ENCODE data around the gene CASKIN2.
"Not testable (repeated sequence)": the region's sequence is repeated elsewhere in the genome, so short reads cannot be mapped to it uniquely, and the experiment has no call there.

Gene CASKIN2

GRCh38 chr17:75459246-75459589, 56.1 kb downstream of the CASKIN2 start:
- DNase-seq: no peak

DNA sequence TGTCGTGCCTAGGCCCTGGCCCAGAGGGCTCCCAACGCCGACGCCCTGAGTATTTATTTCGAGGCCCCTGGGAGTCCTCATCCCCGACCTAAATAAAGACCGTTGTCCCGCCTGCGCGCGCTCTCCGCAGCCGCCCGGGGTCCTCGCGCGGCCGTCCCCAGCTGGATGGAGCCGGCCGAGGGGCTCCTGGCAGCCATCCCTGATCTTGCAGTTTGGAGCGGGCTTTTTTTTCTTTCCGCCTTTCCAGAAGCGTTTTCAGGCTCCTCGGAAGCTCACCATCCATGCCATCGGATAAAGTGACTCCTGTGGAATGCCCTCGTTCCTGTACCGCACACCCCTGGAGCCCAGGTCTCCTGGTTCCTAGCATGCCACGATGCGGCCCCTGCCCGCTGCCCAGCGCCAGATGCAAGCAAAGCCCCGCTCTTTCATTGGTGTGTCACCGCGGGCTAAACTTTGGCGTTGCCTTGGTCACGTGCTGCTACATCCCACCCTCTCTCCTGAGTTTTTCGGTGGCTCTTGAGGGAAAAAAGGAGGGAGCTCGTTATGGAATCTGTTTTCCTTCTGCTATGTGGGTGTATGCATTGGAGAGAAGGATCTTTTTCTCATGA, 58.2 kb downstream of the CASKIN2 start:
- DNase-seq: peak; percentile 27 to 78 (median 70)

DNA sequence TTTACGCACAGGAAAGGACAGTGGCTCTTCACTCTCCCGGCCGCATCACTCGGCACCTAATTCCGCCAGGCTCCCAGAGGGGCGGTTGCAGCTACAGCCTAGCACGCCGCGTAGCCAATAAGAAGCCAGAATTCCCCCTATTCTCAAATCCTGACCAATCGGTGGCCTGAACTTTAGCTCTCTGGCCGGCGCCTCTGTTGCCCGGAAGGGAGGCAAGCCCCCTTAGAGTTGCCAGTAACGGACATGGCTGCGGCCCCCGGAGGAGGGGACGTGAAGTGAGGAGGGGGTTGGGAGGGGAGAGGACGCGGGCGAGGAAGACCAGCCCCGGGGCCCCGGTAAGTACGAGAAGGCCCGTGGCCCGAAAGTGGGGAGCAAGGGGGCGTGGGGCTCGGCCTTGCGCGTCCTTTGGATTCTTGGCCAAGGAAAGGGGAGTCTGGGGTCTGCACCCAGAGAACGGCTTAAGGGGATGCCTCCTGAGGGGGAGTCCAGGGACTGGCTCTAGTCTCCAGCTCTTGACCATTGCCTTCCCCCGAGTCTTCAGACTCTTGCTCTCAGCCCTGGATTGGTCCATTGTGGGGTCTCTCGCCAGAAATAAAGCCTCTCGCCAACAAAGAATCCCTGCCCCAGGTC, 58.8 kb downstream of the CASKIN2 start, which contains the start of gene TMEM94:
Gene TMEM94, plus strand, starts transcription at position 219 of the 630 bp plus-strand sequence. CDS start 15,271 bp downstream, outside the sequence.
- DNase-seq: peak; percentile 97 to 99 (median 99)

- no peak for DNase-seq
Measured at GRCh38 chr17:75456039-75456416, 59.3 kb downstream of the CASKIN2 start.

DNA sequence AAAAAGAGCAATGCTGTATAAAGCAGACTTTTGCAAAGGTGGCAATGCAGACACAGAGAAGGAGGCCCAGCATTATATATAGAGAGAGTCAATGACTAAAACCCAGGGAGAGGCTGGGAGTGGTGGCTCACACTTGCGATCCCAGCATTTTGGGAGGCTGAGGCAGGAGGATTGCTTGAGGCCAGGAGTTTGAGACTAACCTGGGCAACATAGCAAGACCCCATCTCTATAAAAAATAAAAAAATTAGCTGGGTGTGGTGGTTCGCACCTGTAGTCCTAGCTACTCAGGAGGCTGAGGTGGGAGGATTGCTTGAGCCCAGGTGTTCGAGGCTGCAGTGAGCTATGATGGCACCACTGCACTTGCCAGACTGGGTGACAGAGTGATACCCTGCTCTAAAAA, 60.7 kb downstream of the CASKIN2 start:
- DNase-seq: not testable (repeated sequence)

DNA sequence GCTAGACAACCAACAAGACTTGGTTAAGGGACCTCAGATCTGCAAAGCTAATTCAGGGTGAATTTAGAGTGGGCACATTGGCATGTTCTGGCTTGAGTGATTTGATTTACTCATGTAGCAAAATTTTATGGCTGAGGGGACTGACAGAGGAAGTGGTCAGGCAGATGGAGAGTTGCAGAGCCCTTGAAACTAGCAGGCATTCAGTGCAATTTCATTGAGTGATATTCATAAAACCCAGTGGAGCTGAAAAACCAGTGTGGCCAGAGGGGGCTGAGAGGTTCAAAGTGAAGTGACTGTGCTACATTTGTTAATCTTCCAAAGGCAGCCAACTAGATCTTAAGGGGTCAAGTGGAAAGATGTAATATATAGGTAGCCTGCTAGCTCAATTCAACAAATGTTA, 61.1 kb downstream of the CASKIN2 start:
- peak in 1 of 3 experiments; percentile 9 for DNase-seq

DNA sequence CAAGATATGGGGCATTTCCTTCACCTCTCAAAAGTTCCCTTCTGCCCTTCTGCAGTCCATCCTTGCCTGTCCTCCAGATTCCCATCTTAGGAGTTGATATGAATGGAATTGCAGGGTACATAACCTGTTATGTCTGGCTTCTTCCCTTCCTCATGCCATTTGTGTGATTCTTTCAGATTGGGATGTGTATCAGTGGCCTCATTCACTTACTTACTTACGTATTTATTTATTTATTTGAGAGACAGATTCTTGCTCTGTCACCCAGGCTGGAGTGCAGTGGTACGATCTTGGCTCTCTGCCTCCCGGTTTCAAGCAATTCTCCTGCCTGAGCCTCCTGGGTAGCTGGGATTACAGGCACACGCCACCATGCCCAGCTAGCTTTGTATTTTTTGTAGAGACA, 65.1 kb downstream of the CASKIN2 start:
- no peak for DNase-seq

Measured in NCI-H1417 (cell line).